Astrocyte (in vitro differentiated cells and primary cell): ENCODE data around the gene ECSIT.

Experiments used
- EZH2 ChIP-seq: IDR thresholded peaks from 2 replicates; pipeline ENCODE4 v1.6.1; 2012; ENCODE audit warnings: mild to moderate bottlenecking, low read length, inconsistent platforms; ENCODE audit not compliant: insufficient read depth
- TF ChIP-seq, protein P1 (sequence below): IDR thresholded peaks from 2 replicates; pipeline ENCODE4 v1.5.1; 2011; ENCODE audit warnings: low read depth, mild to moderate bottlenecking, inconsistent platforms, low read length, moderate library complexity; ENCODE audit not compliant: insufficient read depth

DNA sequence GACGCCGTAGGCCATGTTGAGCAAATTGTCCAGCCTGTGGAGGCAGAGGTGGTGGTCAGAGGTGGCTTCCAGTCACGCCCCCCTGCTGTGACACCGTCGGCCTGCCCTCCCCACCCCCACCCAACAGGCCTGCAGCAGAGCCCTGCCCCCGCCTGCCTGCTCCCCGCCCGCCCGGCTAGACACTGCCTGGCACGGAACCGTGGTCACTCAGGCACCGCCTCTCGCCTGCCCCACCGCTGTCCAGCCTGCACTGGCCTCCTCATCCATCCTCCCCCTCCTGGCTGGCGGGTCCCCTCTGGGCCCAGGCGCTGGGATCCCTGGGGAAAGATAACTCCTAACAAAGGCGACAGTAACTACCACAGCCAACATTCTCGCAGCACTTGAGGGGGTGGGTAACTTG, 71.8 kb downstream of the ECSIT start:
- TF ChIP-seq, protein P1, sequence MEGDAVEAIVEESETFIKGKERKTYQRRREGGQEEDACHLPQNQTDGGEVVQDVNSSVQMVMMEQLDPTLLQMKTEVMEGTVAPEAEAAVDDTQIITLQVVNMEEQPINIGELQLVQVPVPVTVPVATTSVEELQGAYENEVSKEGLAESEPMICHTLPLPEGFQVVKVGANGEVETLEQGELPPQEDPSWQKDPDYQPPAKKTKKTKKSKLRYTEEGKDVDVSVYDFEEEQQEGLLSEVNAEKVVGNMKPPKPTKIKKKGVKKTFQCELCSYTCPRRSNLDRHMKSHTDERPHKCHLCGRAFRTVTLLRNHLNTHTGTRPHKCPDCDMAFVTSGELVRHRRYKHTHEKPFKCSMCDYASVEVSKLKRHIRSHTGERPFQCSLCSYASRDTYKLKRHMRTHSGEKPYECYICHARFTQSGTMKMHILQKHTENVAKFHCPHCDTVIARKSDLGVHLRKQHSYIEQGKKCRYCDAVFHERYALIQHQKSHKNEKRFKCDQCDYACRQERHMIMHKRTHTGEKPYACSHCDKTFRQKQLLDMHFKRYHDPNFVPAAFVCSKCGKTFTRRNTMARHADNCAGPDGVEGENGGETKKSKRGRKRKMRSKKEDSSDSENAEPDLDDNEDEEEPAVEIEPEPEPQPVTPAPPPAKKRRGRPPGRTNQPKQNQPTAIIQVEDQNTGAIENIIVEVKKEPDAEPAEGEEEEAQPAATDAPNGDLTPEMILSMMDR, result no peak
- no peak for TF ChIP-seq EZH2
